Adrenal gland (tissue), 12 donors: ENCODE results near the gene NQO2. TPM values are rescaled to one million over a fixed set of nuclear protein-coding genes. Genes with fewer than 3 reads are reported as not detected.

Experiments
- DNase-seq, 7 donors: peaks; one replicate each; pipeline ENCODE4 v3.0.0-alpha.2; 2019 to 2020
- H3K27ac ChIP-seq, 5 donors: fragments of 200-600 bp; sonication (generic) in 4 of 5; 1 replicate in 3 of 5; 2 replicates in 2 of 5; pipeline versions ENCODE4 v1.5.1 to v1.8.0; 2016 to 2020; ENCODE audit warnings: mild to moderate bottlenecking in 1 of 5
- H3K27me3 ChIP-seq: fragments of 200-600 bp; 2 replicates; pipeline ENCODE4 v1.8.0; 2021
- H3K36me3 ChIP-seq, 2 donors: fragments of 200-600 bp; replicated peaks in 1 of 2; 1 replicate in 1 of 2; 2 replicates in 1 of 2; pipeline versions ENCODE4 v1.5.1 to v1.8.0; 2018 to 2022
- H3K4me1 ChIP-seq, 2 donors: fragments of 200-600 bp; replicated peaks in 1 of 2; 1 replicate in 1 of 2; 2 replicates in 1 of 2; pipeline versions ENCODE4 v1.5.1 to v1.8.0; 2018 to 2021
- H3K4me3 ChIP-seq, 4 donors: fragments of 200-600 bp; sonication (generic) in 3 of 4; one replicate each; pipeline ENCODE4 v1.5.1; 2016 to 2018
- H3K9me3 ChIP-seq, 3 donors: fragments of 200-600 bp; sonication (generic) in 1 of 3; replicated peaks in 1 of 3; 1 replicate in 2 of 3; 2 replicates in 1 of 3; pipeline versions ENCODE4 v1.5.1 to v1.8.0; 2016 to 2021
- CTCF ChIP-seq, 6 experiments: fragments of 450-650 bp in 4 of 6; fragments of 200-600 bp in 2 of 6; sonication (generic) in 1 of 6; IDR thresholded peaks; 1 replicate in 5 of 6; 2 replicates in 1 of 6; pipeline versions ENCODE4 v1.5.1 to v1.8.0; 2016 to 2021; ENCODE audit warnings: antibody characterized with exemption in 6 of 6, mild to moderate bottlenecking in 2 of 6, moderate library complexity in 1 of 6
- POLR2A ChIP-seq, 2 donors: fragments of 450-650 bp; IDR thresholded peaks; one replicate each; pipeline ENCODE4 v1.6.1; 2017; ENCODE audit warnings: antibody characterized with exemption in 2 of 2, mild to moderate bottlenecking in 2 of 2, moderate library complexity in 1 of 2
- WGBS, 4 donors: extraction: QIAGEN DNeasy Blood & Tissue Kit in 2 of 4; methylation state at CpG; one replicate each; pipeline versions ENCODE4 v1.1.5 to v1.1.7; 2013 to 2017; 5-methylcytosine and 5-hydroxymethylcytosine counted together
- intact Hi-C, 2 donors: fragments of 100-400 bp; cut with DNase I; formaldehyde crosslinking; loops; one replicate each; pipeline versions ENCODE4 v1.14.1 to v1.15.0; 2022 to 2023
- polyA plus RNA-seq, 3 donors: library from polyadenylated mRNA; stranded (reverse); fragments of 200-250 nt in 2 of 3; fragments of 350-450 nt in 1 of 3; fragmentation: Illumina TruSeq in 1 of 3; extraction: RNeasy Lipid Tissue Mini Kit (QIAGEN cat#74804) in 1 of 3; gene quantifications; one replicate each; pipeline ENCODE4 v1.2.3, GENCODE V29; 2013 to 2014
- total RNA-seq, 9 donors: library from RNA; depleted of rRNA in 4 of 9; stranded (reverse); fragments of >200 nt in 4 of 9; fragments of 120-200 nt in 1 of 9; fragmentation: NEBNext Ultra II Directional in 1 of 9; extraction: Animal tissue kit (Norgen Biotek cat#: 25700) in 1 of 9; gene quantifications; one replicate each; pipeline versions ENCODE4 v1.1.0 to v1.2.4, GENCODE V29; 2013 to 2023
- donor health status: healthy with polysubstance abuse.
- donor health status: Bipolar disorder and iron deficiency.
- donor health status: DM: yes; HTN: yes; CAD: no.
- donor health status: DM: no; HTN: no; CAD: no.
- donor health status: DM: no; HTN: no; CAD: no.
- donor health status: DM: yes; HTN: yes; CAD: no.

NQO2 gene
- total and polyA plus RNA-seq, 12 donors: 100 to 200 (median 157) TPM

GRCh38 chr6:3031857-3032640 lies 32.4 kb downstream of the NQO2 start:
- H3K4me3 ChIP-seq: no peak overlapping the region
- intact Hi-C loops: no loop called here
- no peak for DNase-seq
- TF ChIP-seq CTCF (IDR thresholded peaks at IDR 0.05): no peak
- TF ChIP-seq POLR2A (IDR thresholded peaks at IDR 0.05): no peak
- no peaks in the 10 kb centered on the region for H3K36me3 ChIP-seq
- WGBS, 4 donors: 61 to 68% (median 65%) methylated on average over 14 to 15 of the region's 15 CpGs
- H3K9me3 ChIP-seq: no peaks in the 10 kb centered on the region
- H3K27ac ChIP-seq: no peak overlapping the region
- H3K4me1 ChIP-seq: no peaks in the 10 kb centered on the region
- no peaks in the 10 kb centered on the region for H3K27me3 ChIP-seq

GRCh38 chr6:3032986-3033385 lies 33.3 kb downstream of the NQO2 start:
- DNase-seq: no peak
- Histone ChIP-seq H3K9me3 (no peaks in the 10 kb centered on the region), H3K27me3 (no peaks in the 10 kb centered on the region), H3K4me1 (no peaks in the 10 kb centered on the region), H3K4me3 (no peak overlapping the region), H3K27ac (no peak overlapping the region), H3K36me3 (no peaks in the 10 kb centered on the region)
- 87 to 94% (median 90%) methylated on average over 3 of the region's 3 CpGs for WGBS, 4 donors
- no peak for TF ChIP-seq POLR2A (IDR thresholded peaks at IDR 0.05)
- intact Hi-C loops: no loop called here

GRCh38 chr6:3033652-3034051 lies 34.0 kb downstream of the NQO2 start:
- H3K4me1 ChIP-seq: no peaks in the 10 kb centered on the region
- H3K27ac ChIP-seq: no peak overlapping the region
- 89 to 95% (median 91%) methylated on average over 5 of the region's 5 CpGs for WGBS, 4 donors
- intact Hi-C loops: no loop called here
- no peak overlapping the region for H3K4me3 ChIP-seq
- H3K9me3 ChIP-seq: no peaks in the 10 kb centered on the region
- no peak for DNase-seq
- TF ChIP-seq CTCF (IDR thresholded peaks at IDR 0.05): no peak
- TF ChIP-seq POLR2A (IDR thresholded peaks at IDR 0.05): no peak
- no peaks in the 10 kb centered on the region for H3K27me3 ChIP-seq
- H3K36me3 ChIP-seq: no peaks in the 10 kb centered on the region

- H3K27ac ChIP-seq: no peak overlapping the region
- H3K4me1 ChIP-seq: no peaks in the 10 kb centered on the region
- H3K36me3 ChIP-seq: no peaks in the 10 kb centered on the region
- no peak for TF ChIP-seq POLR2A (IDR thresholded peaks at IDR 0.05)
- TF ChIP-seq CTCF (IDR thresholded peaks at IDR 0.05): no peak
- H3K4me3 ChIP-seq: no peak overlapping the region
- H3K27me3 ChIP-seq: no peaks in the 10 kb centered on the region
- DNase-seq: no peak
- intact Hi-C loops: no loop called here
- H3K9me3 ChIP-seq: no peaks in the 10 kb centered on the region
- 66 to 78% (median 71%) methylated on average over 5 of the region's 5 CpGs for WGBS, 4 donors
Measured at GRCh38 chr6:3035397-3035796, 35.7 kb downstream of the NQO2 start.
